Kidney epithelial cell (primary cell): ENCODE results near the gene CX3CL1. TPM values are rescaled to one million over a fixed set of nuclear protein-coding genes. Genes with fewer than 3 reads are reported as not detected.

Experiments
- DNase-seq: peaks from one replicate; pipeline ENCODE4 v3.0.0-alpha.2; 2010; ENCODE audit warnings: low read depth
- H3K27me3 ChIP-seq: 2 replicates; pipeline ENCODE4 v1.6.0; 2011; ENCODE audit warnings: low read length; ENCODE audit not compliant: control insufficient read depth, insufficient read depth
- H3K36me3 ChIP-seq: 2 replicates; pipeline ENCODE4 v1.5.1; 2011; ENCODE audit warnings: low read length; ENCODE audit not compliant: control insufficient read depth, insufficient read depth
- H3K4me3 ChIP-seq: 2 replicates; pipeline ENCODE4 v1.5.1; 2011; ENCODE audit warnings: low read depth, mild to moderate bottlenecking, control low read depth, low read length
- total RNA-seq: library from RNA; depleted of rRNA; stranded (reverse); fragments of >200 nt; gene quantifications from 2 replicates; pipeline ENCODE4 v1.2.3, GENCODE V29; 2015
- TF ChIP-seq, protein P1 (sequence below): IDR thresholded peaks from 2 replicates; pipeline ENCODE4 v1.5.1; 2011; ENCODE audit warnings: mild to moderate bottlenecking, moderate library complexity, low read length, control low read depth, inconsistent platforms; ENCODE audit not compliant: insufficient read depth, poor library complexity, severe bottlenecking

CX3CL1 gene
- total RNA-seq, 1 donor from 2014 or later: 24.8 TPM

DNA sequence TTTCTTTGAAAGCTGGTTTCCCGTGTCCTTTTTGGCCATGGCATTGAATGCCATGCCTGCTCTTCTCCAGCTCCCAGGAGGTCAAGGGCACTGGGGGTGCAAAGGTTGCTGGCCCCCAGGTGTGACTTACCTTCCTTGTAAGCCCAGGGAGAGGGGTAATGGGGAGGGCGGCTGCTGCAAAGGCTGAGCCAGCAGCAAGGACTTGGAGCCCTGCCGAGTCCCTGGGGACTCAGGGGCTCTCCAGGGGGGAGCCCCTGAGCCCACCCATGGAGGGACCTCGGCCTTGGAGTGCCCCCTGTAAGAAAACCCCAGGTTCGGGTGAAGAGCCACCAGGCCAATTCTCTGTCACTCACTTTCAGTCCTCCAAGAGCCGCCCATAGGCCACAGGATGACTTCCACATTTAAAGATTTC lies 19.6 kb upstream of the CX3CL1 start:
- H3K27me3 ChIP-seq: peaks cover 4% of the 10 kb centered on the region
- DNase-seq: no peak
- no peaks in the 10 kb centered on the region for H3K36me3 ChIP-seq
- TF ChIP-seq, protein P1, sequence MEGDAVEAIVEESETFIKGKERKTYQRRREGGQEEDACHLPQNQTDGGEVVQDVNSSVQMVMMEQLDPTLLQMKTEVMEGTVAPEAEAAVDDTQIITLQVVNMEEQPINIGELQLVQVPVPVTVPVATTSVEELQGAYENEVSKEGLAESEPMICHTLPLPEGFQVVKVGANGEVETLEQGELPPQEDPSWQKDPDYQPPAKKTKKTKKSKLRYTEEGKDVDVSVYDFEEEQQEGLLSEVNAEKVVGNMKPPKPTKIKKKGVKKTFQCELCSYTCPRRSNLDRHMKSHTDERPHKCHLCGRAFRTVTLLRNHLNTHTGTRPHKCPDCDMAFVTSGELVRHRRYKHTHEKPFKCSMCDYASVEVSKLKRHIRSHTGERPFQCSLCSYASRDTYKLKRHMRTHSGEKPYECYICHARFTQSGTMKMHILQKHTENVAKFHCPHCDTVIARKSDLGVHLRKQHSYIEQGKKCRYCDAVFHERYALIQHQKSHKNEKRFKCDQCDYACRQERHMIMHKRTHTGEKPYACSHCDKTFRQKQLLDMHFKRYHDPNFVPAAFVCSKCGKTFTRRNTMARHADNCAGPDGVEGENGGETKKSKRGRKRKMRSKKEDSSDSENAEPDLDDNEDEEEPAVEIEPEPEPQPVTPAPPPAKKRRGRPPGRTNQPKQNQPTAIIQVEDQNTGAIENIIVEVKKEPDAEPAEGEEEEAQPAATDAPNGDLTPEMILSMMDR: no peak
- H3K4me3 ChIP-seq: no peak overlapping the region

DNA sequence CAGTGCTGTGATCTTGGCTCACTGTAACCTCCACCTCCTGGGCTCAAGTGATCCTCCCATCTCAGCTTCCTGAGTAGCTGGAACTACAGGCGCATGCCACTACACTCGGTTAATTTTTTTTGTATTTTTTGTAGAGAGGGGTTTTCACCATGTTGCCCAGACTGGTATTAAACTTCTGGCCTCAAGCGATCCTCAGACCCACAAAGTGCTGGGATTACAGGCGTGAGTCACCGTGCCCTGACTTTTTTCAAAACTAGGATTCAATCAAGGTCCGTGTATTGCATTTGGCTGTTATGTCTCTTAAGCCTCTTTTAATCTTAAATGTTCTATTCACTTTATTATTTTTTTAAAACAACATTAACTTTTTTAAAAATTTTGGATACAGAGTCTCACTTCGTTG lies 18.0 kb upstream of the CX3CL1 start:
- Histone ChIP-seq H3K27me3 (no peaks in the 10 kb centered on the region), H3K36me3 (no peaks in the 10 kb centered on the region), H3K4me3 (no peak overlapping the region)
- DNase-seq: no peak
- TF ChIP-seq, protein P1: no peak

DNA sequence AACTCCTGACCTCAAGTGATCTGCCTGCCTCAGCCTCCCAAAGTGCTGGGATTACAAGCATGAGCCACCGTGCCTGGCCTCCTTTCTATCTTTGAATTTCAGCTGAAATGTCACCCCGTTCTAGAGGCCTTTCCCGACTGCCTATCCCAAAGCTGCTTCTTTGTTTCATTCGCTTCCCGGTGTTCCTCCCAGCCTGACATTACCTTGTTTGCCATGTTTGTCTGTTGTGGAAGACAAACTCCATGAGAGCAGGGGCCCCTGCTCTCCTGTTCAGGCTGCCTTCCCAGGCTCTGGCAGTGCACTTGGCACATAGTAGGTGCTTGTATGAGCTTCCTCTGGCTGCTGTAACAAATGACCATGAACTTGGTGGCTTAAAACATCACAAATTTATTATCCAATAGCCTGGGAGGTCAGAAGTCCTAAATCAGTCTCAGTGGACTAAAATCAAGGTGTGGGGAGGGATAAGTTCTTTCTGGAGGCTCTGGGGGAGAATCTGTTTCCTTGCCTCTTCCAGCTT lies 16.3 kb upstream of the CX3CL1 start:
- Histone ChIP-seq H3K27me3 (no peaks in the 10 kb centered on the region), H3K4me3 (no peak overlapping the region), H3K36me3 (no peaks in the 10 kb centered on the region)
- TF ChIP-seq, protein P1: no peak
- no peak for DNase-seq

DNA sequence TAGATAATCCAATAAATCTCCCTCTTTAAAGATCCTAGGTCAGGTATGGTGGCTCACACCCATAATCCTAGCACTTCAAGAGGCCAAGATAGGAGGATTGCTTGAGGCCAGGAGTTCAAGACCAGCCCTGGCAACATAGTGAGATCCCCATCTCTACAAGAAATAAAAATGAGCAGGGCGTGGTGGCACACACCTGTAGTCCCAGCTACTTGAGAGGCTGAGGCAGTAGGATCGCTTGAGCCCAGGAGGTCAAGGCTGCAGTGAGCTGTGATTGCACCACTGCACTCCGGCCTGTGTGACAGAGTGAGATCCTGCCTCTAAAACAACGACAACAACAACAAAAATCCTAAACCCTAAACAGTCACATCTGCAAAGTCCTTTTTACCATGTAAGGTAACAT lies 15.7 kb upstream of the CX3CL1 start:
- DNase-seq: no peak
- Histone ChIP-seq H3K36me3 (no peaks in the 10 kb centered on the region), H3K4me3 (no peak overlapping the region), H3K27me3 (no peaks in the 10 kb centered on the region)
- TF ChIP-seq, protein P1: no peak

DNA sequence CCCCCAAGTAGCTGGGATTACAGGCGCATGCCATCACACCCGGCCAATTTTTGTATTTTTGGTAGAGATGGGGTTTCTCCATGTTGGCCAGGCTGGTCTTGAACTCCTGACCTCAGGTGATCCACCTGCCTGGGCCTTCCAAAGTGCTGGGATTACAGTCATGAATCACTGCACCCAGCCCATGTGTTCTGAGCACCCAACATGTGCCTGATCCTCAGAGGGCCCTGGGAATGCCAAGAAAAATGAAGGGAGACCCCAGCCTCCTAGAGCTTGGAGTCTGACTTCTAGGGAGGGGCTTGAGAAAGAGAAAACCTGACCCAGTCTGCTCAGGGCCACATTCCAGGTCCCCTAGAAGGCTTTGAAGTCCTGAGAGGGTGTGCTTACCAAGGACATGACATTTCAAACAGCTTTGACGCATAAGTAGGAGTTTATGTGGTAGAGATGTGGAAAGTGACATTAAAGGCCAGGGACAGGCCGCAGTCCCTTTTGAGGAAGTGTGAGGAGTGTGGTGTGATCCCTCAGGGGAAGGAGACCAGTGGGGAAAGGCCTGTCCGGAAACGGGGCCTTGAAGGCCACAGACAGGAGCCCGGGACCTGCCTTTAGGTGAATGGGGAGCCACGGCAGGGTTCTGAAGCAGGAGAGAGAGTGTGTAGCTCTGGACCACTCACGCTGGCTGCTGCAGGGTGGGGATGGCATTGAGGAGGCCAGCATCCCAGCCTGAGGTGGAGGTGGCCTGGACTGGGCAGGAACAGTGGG lies 14.8 kb upstream of the CX3CL1 start:
- no peak for DNase-seq
- Histone ChIP-seq H3K4me3 (no peak overlapping the region), H3K27me3 (no peaks in the 10 kb centered on the region), H3K36me3 (no peaks in the 10 kb centered on the region)
- TF ChIP-seq, protein P1: no peak

DNA sequence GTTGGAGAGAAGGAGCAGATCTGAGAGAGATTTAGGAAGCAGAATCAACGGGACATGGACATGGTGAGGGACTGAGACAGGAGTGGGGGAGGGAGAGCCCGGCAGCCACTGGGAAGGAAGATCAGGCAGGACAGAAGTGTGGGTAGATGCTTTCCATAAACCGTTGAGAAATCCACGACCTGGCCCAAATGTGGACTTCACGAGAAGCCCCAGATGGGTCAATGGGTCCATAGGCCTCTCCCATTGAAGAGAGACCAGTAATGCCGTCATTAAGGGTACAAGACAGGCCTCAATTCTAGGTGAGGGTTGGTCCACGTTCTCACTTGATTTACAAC lies 14.2 kb upstream of the CX3CL1 start:
- Histone ChIP-seq H3K36me3 (no peaks in the 10 kb centered on the region), H3K4me3 (no peak overlapping the region), H3K27me3 (no peaks in the 10 kb centered on the region)
- TF ChIP-seq, protein P1: no peak
- DNase-seq: no peak
